Right renal pelvis (tissue), 4 donors: ENCODE results near the gene KRTAP2-3. TPM values are rescaled to one million over a fixed set of nuclear protein-coding genes. Genes with fewer than 3 reads are reported as not detected.
"Not testable (repeated sequence)": the region's sequence is repeated elsewhere in the genome, so short reads cannot be mapped to it uniquely, and the experiment has no call there.

Experiments used
- DNase-seq, 4 donors: peaks; one replicate each; pipeline ENCODE4 v3.0.0-alpha.2; 2013; ENCODE audit warnings: low read depth in 4 of 4, low spot score in 3 of 4, missing footprints in 1 of 4
- polyA plus RNA-seq, 4 donors: library from polyadenylated mRNA; unstranded; fragments of 120-200 nt; gene quantifications; one replicate each; pipeline ENCODE4 v1.2.1, GENCODE V29; 2013; ENCODE audit not compliant: insufficient read length in 4 of 4

The KRTAP2-3 gene, protein sequence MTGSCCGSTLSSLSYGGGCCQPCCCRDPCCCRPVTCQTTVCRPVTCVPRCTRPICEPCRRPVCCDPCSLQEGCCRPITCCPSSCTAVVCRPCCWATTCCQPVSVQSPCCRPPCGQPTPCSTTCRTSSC
- polyA plus RNA-seq: not detected

DNA sequence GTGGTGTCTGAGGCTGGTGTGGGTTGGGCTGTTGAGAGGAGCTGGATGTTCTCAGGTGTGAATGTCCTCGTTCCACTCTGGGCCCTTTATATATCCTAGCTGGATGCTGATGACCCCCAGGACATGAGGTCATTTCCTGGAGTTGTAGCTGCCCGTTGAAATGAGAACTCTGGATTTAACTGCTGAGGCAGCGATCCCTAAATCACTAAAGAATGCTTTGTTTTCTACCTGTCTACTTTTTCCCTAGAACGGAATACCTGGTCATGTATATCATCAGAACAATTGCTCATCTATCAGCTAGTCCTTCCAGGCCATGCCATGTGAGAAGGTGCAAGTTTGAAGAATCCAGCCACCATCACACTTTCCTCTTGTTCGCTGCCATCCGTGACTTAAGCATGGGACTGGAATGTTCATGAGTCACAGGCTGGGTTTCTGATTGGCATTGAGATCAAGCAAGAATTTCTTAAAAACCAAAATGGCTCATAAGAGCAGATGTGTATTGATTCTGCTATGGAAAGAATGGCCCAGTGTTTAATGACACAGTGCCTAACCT lies at the start of gene KRTAP2-3:
TSS of gene KRTAP2-3 (minus strand) at position 63 of the 553 bp plus-strand sequence. CDS start 64 bp downstream, outside the sequence.
- no peak for DNase-seq

DNA sequence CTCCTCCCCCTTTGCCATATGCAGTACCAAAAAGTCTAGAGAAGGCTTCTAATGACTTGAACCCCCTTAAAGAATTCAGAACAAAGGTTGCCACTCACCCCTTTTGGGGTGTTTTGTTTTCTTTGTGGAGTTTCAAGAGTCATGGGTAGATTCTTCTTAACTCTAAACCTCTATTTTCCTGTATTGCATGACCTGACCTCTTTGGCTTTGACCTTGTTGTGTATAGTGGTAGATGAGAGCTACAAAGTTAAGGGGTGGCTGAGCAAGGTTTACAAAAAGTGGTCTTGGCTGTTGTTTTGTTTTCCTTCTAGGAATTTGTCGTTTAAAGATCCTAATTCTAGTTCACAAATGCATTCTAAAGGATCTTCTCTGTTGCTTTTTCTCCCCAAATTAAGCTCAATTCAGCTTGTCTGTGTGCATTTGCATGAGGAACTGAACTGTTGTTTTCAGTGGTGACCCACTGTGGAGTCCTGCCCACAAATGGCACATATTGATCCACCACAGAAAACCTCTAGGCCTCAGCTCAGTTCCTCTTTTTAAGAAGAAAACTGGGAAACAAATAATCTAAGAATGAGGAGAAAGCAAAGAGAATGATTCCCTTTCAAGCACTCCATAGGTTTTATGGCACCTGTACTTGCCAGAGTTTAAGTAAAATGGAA lies 48.9 kb upstream of the KRTAP2-3 start:
- DNase-seq: not testable (repeated sequence)

DNA sequence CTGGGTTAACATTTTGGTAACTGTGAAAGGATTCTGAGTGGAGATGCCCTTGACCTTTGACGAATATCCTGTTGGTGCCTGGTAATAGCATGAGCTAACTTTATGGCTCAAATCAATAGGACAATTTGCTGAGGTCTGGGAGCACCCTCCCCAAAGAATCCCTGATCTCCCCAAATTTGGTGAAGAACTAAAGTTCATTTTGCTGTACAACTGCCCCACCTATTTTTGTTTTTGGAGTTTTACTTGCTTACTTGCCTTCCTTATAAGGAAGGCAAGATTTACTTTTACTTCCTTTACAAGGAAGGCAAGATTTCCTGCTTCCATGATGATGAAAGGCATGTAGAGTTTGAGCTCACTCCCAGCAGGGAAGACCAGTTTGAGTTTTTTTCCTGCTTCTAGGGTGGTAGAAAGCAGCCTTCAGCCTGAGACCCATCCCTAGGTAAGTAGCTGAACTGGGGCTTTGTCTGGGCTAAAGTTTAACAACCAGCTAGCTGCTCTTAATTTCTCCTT lies 48.1 kb upstream of the KRTAP2-3 start:
- DNase-seq: no peak

DNA sequence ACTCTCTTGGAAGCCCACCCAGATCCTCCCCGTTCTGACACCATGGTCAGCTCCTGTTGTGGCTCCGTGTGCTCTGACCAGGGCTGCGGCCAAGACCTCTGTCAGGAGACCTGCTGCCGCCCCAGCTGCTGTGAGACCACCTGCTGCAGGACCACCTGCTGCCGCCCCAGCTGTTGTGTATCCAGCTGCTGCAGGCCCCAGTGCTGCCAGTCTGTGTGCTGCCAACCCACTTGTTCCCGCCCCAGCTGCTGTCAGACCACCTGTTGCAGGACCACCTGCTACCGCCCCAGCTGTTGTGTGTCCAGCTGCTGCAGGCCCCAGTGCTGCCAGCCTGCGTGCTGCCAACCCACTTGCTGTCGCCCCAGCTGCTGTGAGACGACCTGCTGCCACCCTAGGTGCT lies 45.4 kb upstream of the KRTAP2-3 start, which contains the start of gene KRTAP4-9:
TSS of gene KRTAP4-9 (plus strand) at position 43 of the 400 bp plus-strand sequence. CDS start at position 43, 0 bp downstream.
- DNase-seq: not testable (repeated sequence)

DNA sequence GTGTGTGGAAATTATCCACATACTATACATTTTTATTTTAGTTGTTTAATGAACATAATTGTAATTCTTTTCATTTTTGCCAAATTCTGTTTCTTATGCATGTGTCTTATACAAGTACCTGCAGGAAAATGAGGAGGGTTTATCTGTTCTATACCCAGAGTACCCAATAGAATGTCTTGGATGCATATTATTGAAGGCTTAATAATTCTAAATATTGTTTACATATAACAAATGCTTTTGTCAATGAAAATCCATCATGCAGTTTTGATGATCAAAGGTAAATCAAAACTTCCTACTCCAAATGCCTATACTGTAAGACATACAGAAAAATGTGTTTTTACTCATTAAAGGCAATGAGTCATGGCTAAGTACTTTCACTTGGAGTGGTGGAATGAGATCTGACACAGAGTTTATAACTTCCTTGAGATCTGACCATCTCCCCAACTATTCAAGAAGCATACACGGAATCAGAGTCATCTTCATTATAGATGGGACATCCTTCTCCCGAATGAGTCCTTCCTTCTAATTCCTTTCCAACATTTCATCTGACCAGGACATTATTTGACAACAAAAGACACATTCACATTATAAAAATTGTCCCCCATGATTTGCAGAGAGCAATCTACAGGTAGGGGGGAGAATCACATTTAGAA lies 44.6 kb upstream of the KRTAP2-3 start:
- not testable (repeated sequence) for DNase-seq

DNA sequence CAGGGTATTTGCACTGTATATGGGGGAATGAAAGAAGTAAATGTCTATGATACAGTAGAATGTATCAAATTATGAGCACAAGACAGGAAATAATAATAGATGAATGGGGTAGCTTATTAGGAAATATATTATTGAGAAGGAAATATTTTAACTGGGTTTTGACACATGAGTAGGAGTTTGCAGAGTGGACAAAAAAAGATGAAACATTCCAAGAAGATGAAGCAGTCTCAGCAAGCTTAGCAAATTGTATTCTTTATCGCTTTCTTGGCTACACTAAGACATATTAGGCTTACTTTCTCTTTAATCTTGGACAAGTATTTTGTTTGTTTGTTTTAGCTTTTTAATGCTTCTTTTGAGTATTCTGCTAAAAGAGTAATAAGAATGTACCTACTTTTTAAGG lies 44.0 kb upstream of the KRTAP2-3 start:
- no peak for DNase-seq

DNA sequence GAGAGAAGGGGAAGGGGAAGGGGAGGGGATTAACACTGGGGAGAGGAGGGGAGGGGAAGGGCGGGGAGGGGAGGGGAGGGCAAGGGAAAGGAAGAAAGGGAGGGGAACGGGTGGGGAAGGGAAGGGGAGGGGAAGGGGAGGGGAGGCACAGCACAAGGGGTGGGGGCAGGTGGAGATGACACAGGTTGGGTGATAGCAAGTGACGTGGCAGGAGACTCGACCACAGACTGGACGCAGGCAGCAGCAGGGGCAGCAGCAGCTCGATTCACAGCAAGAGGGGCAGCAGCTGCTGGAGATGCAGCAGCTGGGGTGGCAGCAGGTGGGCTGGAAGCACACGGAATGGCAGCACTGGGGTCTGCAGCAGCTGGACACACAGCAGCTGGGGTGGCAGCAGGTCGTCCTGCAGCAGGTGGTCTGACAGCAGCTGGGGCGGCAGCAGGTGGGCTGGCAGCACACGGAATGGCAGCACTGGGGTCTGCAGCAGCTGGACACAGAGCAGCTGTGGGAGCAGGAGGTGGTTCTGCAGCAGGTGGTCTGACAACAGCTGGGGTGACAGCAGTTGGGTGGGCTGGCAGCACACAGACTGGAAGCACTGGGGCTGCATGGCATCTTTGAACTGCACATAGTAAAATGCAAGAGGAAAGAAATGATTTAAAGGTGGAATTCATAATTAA lies 41.8 kb upstream of the KRTAP2-3 start, which contains the start of gene KRTAP4-16:
TSS of gene KRTAP4-16 (minus strand) at position 624 of the 674 bp plus-strand sequence. CDS start at position 624, 0 bp downstream.
- no peak for DNase-seq

DNA sequence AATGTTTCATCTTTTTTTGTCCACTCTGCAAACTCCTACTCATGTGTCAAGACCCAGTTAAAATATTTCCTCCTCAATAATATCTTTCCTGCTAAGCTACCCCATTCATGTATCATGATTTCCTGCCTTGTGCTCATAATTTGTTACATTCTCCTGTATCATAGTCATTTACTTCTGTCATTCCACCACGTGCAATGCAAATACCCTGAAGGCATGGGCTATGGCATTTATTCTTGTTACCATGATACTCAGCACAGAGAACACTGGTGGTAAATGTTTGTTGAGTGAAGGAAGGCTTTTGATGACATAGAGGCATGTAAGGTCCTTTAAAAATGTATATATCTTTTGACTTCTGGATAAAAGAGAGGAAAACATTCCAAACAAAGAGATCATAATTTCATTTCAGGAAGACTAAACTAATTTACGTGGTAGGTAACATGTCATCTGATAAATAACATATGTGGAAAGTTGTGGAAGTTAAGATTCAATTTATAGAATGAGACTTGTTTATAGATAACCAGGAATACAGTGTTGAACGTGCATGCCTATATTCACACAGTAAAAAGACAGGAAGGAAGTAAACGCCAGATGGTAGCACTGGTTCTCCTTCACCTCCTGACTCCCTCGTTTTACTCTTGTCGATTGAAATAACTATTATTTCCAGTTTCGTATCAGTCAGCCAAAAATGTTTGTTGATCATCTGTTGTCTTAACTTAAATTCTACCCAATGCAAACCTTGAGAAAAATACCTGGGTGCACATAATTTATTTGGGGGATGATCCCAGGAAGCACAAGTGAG lies 40.0 kb upstream of the KRTAP2-3 start:
- DNase-seq: not testable (repeated sequence)

DNA sequence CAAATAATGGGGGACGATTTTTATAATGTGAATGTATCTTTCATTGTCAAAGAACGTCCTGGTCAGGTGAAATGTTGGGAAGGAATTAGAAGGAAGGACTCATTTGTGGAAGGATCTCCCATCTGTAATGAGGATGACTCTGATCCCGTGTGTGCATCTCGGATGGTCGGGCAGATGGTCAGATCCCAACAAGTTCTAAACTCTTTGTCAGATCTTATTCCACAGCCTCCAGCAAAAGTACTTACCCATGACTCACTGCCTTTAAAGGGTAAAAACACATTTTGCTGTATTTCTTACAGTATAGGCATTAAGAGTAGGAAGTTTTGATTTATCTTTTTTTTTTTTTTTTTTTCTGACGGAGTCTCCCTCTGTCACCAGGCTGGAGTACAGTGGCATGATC lies 38.6 kb upstream of the KRTAP2-3 start:
- DNase-seq: no peak

DNA sequence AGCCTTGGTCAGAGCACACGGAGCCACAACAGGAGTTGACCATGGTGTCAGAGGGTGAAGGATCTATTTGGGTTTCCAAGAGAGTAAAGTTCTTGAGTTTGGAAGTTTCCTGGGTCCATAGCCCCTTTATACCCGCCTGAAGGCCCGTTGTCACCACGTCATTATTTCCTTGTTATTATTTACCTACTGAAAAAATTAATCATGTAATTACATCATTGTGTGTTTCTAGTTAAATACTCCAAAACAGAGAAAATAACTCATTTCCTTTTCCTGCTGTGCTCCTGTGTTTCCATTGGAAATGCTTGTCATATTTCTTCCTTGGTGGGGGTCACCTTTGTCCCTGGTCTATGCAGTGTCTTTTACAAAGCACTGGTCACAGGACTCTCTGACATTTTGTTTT lies 38.1 kb upstream of the KRTAP2-3 start, which contains the start of gene KRTAP4-8:
TSS of gene KRTAP4-8 (minus strand) at position 101 of the 400 bp plus-strand sequence. CDS start at position 43, 58 bp downstream.
- no peak for DNase-seq

DNA sequence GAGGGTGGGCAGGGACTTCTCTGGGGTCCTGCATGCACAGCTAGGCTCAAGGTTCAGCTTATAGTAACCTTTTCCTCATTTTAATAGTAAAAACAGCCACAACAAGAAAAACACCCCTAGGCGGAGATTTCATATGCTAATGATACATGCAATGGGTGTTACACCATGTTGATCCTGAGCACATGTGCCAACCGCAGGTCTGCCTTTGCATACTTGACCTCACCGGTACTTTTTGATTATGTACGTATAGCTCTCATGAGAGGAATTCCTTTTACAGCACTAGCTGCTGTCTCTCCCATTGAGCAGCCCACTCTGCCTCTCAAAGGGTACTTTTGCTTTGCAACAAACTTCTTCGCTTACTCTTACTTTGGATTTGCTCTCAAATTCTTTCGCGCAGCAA lies 36.1 kb upstream of the KRTAP2-3 start:
- DNase-seq: no peak

DNA sequence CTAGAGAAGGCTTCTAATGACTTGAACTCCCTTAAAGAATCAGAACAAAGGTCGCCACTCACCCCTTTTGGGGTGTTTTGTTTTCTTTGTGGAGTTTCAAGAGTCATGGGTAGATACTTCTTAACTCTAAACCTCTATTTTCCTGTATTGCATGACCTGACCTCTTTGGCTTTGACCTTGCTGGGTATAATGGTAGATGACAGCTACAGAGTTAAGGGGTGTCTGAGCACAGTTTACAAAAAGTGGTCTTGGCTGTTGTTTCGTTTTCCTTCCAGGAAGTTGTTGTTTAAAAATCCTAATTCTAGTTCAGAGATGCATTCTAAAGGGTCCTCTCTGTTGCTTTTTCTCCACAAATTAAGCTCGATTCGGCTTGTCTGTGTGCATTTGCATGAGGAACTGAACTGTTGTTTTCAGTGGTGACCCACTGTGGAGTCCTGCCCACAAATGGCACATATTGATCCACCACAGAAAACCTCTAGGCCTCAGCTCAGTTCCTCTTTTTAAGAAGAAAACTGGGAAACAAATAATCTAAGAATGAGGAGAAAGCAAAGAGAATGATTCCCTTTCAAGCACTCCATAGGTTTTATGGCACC lies 28.9 kb upstream of the KRTAP2-3 start:
- DNase-seq: not testable (repeated sequence)

DNA sequence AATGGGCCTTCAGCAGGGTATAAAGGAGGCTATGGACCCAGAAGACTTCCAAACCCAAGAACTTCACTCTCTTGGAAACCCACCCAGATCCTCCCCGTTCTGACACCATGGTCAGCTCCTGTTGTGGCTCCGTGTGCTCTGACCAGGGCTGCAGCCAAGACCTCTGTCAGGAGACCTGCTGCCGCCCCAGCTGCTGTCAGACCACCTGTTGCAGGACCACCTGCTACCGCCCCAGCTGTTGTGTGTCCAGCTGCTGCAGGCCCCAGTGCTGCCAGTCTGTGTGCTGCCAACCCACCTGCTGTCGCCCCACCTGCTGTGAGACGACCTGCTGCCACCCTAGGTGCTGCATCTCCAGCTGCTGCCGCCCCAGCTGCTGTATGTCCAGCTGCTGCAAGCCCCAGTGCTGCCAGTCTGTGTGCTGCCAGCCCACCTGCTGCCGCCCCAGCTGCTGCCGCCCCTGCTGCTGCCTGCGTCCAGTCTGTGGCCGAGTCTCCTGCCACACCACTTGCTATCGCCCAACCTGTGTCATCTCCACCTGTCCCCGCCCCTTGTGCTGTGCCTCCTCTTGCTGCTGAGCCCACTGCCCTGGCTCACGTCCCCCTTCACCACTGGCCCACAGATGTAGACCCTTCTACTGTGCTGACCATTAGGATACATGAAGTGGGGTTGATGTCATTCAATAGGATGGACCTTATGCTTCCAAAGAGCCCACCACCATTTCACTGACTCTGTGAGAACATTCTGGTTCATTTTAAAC lies 24.4 kb upstream of the KRTAP2-3 start, which contains the start of gene KRTAP4-7:
TSS of gene KRTAP4-7 (plus strand) at position 51 of the 757 bp plus-strand sequence. CDS start at position 108, 57 bp downstream.
- not testable (repeated sequence) for DNase-seq

DNA sequence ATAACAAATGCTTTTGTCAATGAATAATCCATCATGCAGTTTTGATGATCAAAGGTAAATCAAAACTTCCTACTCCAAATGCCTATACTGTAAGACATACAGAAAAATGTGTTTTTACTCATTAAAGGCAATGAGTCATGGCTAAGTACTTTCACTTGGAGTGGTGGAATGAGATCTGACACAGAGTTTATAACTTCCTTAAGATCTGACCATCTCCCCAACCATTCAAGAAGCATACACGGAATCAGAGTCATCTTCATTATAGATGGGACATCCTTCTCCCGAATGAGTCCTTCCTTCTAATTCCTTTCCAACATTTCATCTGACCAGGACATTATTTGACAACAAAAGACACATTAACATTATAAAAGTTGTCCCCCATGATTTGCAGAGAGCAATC lies 23.5 kb upstream of the KRTAP2-3 start:
- DNase-seq: not testable (repeated sequence)

DNA sequence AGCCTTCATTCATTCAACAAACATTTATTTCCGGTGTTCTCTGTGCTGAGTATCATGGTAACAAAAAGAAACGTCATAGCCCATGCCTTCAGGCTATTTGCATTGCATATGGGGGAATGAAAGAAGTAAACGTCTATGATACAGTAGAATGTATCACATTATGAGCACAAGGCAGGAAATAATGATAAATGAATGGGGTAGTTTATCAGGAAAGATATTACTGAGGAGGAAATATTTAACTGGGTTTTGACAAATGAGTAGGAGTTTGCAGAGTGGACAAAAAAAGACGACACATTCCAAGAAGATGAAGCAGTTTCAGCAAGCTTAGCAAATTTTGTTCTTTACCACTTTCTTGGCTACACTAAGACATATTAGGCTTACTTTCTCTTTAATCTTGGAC lies 22.7 kb upstream of the KRTAP2-3 start:
- no peak for DNase-seq

DNA sequence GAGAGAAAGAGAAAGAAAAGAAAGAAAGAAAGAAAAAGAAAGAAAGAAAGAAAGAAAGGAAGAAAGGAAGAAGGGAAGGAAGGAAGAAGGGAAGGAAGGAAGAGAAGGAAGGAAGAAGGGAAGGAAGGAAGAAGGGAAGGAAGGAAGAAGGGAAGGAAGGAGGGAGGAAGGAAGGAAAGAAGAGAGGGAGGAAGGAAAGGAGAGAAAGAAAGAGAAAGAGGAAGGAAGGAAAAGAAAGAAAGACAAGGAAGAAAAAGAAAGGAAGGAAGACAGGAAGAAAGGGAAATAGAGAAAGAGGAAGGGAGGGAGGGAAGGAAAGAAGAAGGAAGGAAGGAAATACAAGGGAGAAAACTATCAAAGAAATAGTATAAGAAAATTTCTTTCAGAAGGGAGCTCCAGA lies 16.9 kb upstream of the KRTAP2-3 start:
- no peak for DNase-seq

DNA sequence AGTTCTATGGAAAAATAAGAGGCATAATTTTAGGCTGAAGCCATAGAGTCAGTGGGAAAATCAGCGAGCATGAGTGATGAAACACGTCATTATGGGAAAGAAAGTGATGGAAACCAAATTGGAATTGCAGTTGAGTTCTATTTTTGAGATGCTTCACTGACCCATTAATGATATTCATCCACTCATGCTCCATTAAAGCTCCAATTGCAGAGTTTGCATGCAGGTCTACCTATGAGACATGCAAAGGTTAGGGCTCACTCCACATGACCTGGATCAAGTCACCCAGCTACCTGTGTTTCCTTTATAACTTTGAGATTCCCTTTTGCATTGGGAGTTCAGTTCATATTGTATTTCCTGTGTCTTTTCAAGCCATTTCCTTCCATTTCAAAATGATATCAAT lies 13.8 kb upstream of the KRTAP2-3 start:
- no peak for DNase-seq

DNA sequence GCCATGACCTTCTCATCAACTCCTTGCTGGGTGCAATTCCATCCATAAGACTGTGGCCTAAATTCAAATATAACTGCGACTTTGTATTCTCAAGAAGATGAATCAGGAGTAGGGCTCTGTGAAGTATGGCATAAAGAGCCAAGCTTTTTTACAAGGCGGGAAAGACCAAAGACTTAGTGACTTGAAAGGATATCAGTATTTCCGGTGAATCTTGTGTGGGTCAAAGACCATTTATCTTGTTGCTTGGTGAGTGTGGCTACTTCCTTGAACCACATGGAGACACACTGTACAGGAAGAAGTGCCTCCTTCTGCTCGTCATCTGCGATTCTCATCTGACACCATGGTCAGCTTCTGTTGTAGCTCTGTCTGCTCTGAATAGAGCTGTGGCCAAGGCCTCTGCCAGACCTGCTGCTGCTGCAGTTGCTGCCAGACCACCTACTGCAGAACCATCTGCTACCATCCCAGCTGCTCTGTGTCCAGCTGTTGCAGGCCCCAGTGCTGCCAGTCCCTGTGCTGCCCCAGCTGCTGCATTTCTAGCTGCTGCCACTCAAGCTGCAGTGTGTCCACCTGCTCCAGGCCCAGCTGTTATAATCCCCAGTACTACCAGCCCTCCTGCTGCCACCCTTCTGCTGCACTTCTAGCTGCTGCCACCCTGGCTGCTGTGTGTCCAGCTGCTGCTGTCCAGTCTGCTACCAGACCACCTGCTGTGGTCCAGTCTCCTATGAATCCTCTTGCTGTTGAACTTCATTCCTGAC lies 11.9 kb upstream of the KRTAP2-3 start:
- no peak for DNase-seq
